Suppressor macrophage treated with lipopolysaccharide for 4 hours (primary cell): ENCODE measurements around the gene SLIT1.

Experiments
- DNase-seq: peaks from one replicate; pipeline ENCODE4 v3.0.0-alpha.2; 2020

SLIT1 gene

GRCh38 chr10:97138174-97138573 lies 47.6 kb downstream of the SLIT1 start:
- no peak for DNase-seq

- DNase-seq, result no peak
Measured at GRCh38 chr10:97136756-97137155, 49.0 kb downstream of the SLIT1 start.

GRCh38 chr10:97135464-97135863 lies 50.3 kb downstream of the SLIT1 start:
- DNase-seq, result no peak

GRCh38 chr10:97134983-97135382 lies 50.8 kb downstream of the SLIT1 start:
- no peak for DNase-seq

GRCh38 chr10:97134110-97134509 lies 51.6 kb downstream of the SLIT1 start:
- DNase-seq, result no peak

GRCh38 chr10:97132273-97132672 lies 53.5 kb downstream of the SLIT1 start:
- no peak for DNase-seq

- DNase-seq, result no peak
Measured at GRCh38 chr10:97131666-97132065, 54.1 kb downstream of the SLIT1 start.

- DNase-seq, result no peak
Measured at GRCh38 chr10:97131181-97131628, 54.6 kb downstream of the SLIT1 start.

- peak; percentile 28 for DNase-seq
Measured at GRCh38 chr10:97129666-97130065, 56.1 kb downstream of the SLIT1 start.

- DNase-seq, result no peak
Measured at GRCh38 chr10:97128516-97129154, 57.1 kb downstream of the SLIT1 start.

- no peak for DNase-seq
Measured at GRCh38 chr10:97128039-97128492, 57.7 kb downstream of the SLIT1 start.

- DNase-seq, result no peak
Measured at GRCh38 chr10:97127509-97127908, 58.2 kb downstream of the SLIT1 start.

GRCh38 chr10:97124211-97124610 lies 61.5 kb downstream of the SLIT1 start:
- no peak for DNase-seq

- no peak for DNase-seq
Measured at GRCh38 chr10:97123765-97124164, 62.0 kb downstream of the SLIT1 start.

- DNase-seq, result no peak
Measured at GRCh38 chr10:97121041-97121440, 64.7 kb downstream of the SLIT1 start.

- no peak for DNase-seq
Measured at GRCh38 chr10:97120370-97120769, 65.4 kb downstream of the SLIT1 start.

GRCh38 chr10:97119058-97119745 lies 66.6 kb downstream of the SLIT1 start:
- DNase-seq, result no peak

- DNase-seq, result peak; percentile 14
Measured at GRCh38 chr10:97117372-97117771, 68.4 kb downstream of the SLIT1 start.

GRCh38 chr10:97116462-97117162 lies 69.1 kb downstream of the SLIT1 start:
- no peak for DNase-seq

GRCh38 chr10:97115846-97116245 lies 69.9 kb downstream of the SLIT1 start:
- no peak for DNase-seq

- no peak for DNase-seq
Measured at GRCh38 chr10:97111615-97112014, 74.1 kb downstream of the SLIT1 start.

GRCh38 chr10:97109547-97109946 lies 76.2 kb downstream of the SLIT1 start:
- DNase-seq, result no peak

GRCh38 chr10:97107551-97107950 lies 78.2 kb downstream of the SLIT1 start:
- DNase-seq, result no peak

- no peak for DNase-seq
Measured at GRCh38 chr10:97106207-97106606, 79.6 kb downstream of the SLIT1 start.
